Calu3 (cell line): ENCODE measurements around the gene OR2F2. TPM values are rescaled to one million over a fixed set of nuclear protein-coding genes. Genes with fewer than 3 reads are reported as not detected.
A peak's percentile ranks its signal among the peaks of the same experiment; 100 is the strongest.

Experiments used
- BruUV-seq: library from RNA; stranded (reverse); fragments of 400-500 nt; replicated peaks from 2 replicates; lab custom pipeline; 2021; lab: Mats Ljungman, UMichigan
- CTCF ChIA-PET: fragments of 300-600 bp; sonication (Branson Sonifier 250); formaldehyde crosslinking; loops from one replicate; lab custom pipeline; 2022; ENCODE audit warnings: antibody characterized with exemption; lab: Charles Lee
- DNase-seq: peaks from one replicate; pipeline ENCODE4 v3.0.0; 2022
- H3K27ac Mint-ChIP-seq: one replicate; pipeline ENCODE4 v1.8.0; 2022; ENCODE audit warnings: mixed read lengths; ENCODE audit not compliant: unreplicated experiment
- H3K27me3 Mint-ChIP-seq: one replicate; pipeline ENCODE4 v1.8.0; 2022; ENCODE audit warnings: mixed read lengths; ENCODE audit not compliant: unreplicated experiment
- H3K36me3 Mint-ChIP-seq: one replicate; pipeline ENCODE4 v1.8.0; 2022; ENCODE audit warnings: mild to moderate bottlenecking, moderate library complexity, mixed read lengths; ENCODE audit not compliant: insufficient read depth, unreplicated experiment
- H3K4me1 Mint-ChIP-seq: one replicate; pipeline ENCODE4 v1.8.0; 2022; ENCODE audit warnings: mild to moderate bottlenecking, low read depth, mixed read lengths; ENCODE audit not compliant: unreplicated experiment
- H3K4me3 Mint-ChIP-seq: one replicate; pipeline ENCODE4 v1.8.0; 2022; ENCODE audit warnings: mild to moderate bottlenecking, low read depth, moderate library complexity, mixed read lengths; ENCODE audit not compliant: unreplicated experiment
- H3K9me3 Mint-ChIP-seq: one replicate; pipeline ENCODE4 v1.8.0; 2022; ENCODE audit warnings: low read depth, mixed read lengths; ENCODE audit not compliant: unreplicated experiment
- CTCF ChIP-seq: fragments of 200-600 bp; IDR thresholded peaks from one replicate; pipeline ENCODE4 v1.8.0; 2022; ENCODE audit warnings: antibody characterized with exemption; ENCODE audit not compliant: unreplicated experiment
- intact Hi-C: fragments of 100-400 bp; cut with micrococcal nuclease; formaldehyde crosslinking; loops from one replicate; pipeline ENCODE4 v1.10.0; 2022; ENCODE audit not compliant: unreplicated experiment
- total RNA-seq: library from RNA; stranded (reverse); gene quantifications from 2 replicates; pipeline ENCODE4 v1.2.3, GENCODE V29; 2022

OR2F2 gene
- total RNA-seq, 1 experiment from 2014 or later, result not detected

DNA sequence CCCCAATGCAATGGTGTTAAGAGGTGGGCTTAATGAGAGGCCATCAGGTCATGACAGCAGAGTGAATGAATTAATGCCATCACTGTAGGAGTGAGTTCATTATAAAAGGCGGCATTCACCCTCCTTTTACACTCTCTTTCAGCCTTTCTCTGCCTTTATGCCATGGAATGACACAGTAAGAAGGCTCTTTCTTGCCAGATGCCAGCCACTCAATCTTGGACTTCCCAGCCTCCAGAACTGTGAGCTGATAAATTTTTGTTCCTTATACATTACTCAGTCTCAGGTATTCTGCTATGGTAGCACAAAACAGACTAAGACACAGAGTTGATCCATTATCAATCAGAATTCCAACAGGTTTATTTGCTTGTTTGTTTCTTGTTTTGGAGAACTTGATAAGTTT lies 36.2 kb upstream of the OR2F2 start:
- no peak overlapping the region for H3K27ac Mint-ChIP-seq
- no peaks in the 10 kb centered on the region for H3K27me3 Mint-ChIP-seq
- peaks cover 15% of the 10 kb centered on the region for H3K36me3 Mint-ChIP-seq
- intact Hi-C loops, result no loop called here
- H3K9me3 Mint-ChIP-seq, result no peaks in the 10 kb centered on the region
- no peak for DNase-seq
- peaks cover 20% of the 10 kb centered on the region for H3K4me1 Mint-ChIP-seq
- CTCF ChIA-PET, result no interaction called here
- BruUV-seq, result no TSS peak
- H3K4me3 Mint-ChIP-seq, result no peak overlapping the region
- no peak for TF ChIP-seq CTCF

DNA sequence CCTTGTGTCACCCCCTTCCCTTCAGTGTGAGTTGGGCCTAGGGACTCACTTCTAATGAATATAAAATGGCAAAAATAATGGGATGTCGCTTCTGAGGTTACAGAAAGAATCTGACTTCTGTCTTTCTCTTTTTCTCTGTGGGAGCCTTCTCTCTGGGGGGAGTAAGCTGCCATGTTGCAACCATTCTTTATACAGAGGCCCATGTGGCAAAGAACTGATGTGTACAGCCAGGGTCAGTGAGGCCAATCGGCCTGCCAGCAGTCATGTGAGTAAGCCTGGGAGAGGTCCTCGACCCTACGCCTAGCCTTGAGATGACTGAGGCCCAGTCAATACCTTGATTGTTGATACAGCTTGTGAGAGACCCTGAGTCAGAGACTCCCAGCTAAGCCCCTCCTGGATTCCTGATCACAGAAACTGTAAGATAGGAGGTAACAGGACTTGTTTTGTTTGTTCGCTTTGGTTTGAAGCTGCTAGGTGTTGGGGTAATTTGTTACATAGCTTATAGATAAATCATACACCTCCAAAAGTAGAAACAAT lies 34.7 kb upstream of the OR2F2 start:
- peaks cover 15% of the 10 kb centered on the region for H3K36me3 Mint-ChIP-seq
- peaks cover 26% of the 10 kb centered on the region for H3K4me1 Mint-ChIP-seq
- no peak for DNase-seq
- peak overlapping the region; percentile 88 for H3K4me3 Mint-ChIP-seq
- no peak for TF ChIP-seq CTCF
- BruUV-seq, result TSS peak; percentile 23
- H3K9me3 Mint-ChIP-seq, result no peaks in the 10 kb centered on the region
- CTCF ChIA-PET, result interaction anchor here (0.6 to 3.1 kb wide), 2 partner anchors 8 to 248 kb away, joined by 3 to 32 read pairs; no protein-coding TSS in a partner anchor
- peak overlapping the region; percentile 83 for H3K27ac Mint-ChIP-seq
- intact Hi-C loops, result loop anchor here (2.0 to 5.0 kb wide), 3 partner anchors 72 to 227 kb away; no protein-coding TSS in a partner anchor
- no peaks in the 10 kb centered on the region for H3K27me3 Mint-ChIP-seq

GRCh38 chr7:143901332-143901667 lies 33.7 kb upstream of the OR2F2 start:
- intact Hi-C loops, result loop anchor here (2.0 to 5.0 kb wide), 3 partner anchors 71 to 226 kb away; no protein-coding TSS in a partner anchor
- CTCF ChIA-PET, result interaction anchor here (1.4 to 3.1 kb wide), 7 partner anchors 9 to 227 kb away, joined by 3 to 32 read pairs (median 8); no protein-coding TSS in a partner anchor
- no peak for DNase-seq
- TF ChIP-seq CTCF, result no peak
- Mint-ChIP-seq H3K4me1 (peaks cover 33% of the 10 kb centered on the region), H3K4me3 (peak overlapping the region; percentile 88), H3K27me3 (no peaks in the 10 kb centered on the region), H3K27ac (peak overlapping the region; percentile 83), H3K36me3 (peaks cover 15% of the 10 kb centered on the region), H3K9me3 (no peaks in the 10 kb centered on the region)
- no TSS peak for BruUV-seq

DNA sequence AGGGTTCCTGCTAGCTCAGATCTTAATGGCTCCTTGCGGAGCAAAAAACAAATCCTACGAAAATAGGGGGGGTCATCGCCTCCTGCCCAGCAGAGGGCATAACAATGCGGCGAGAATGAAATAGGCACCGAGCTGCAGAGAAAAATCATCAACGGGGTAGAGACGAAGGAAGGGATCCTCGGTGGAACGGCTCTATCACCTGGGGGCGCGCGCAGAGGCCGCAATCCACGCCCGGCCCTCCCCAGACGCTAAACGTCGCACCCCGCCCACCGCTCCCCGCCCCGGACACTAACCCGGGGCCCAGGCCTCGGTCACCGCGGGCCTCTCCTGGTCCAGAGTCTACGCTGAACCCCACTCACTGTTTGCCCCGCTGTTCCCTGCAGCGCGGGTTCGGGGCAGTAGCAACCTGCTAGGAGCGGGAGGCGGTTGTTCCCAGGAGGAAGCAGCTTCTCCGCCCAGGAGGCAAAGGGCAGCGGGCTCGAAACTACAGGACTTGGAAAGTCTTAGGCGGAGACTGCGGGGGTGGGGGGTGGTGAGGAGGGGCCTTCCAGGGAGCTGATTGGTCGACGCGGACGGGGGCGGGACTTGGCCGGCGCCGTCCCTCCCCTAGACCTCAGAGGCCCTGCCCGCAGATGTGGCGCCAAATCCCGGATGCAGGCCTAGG lies 33.2 kb upstream of the OR2F2 start, which contains the start of gene TCAF1:
Gene TCAF1 (minus strand): TSS at position 509 of the 664 bp plus-strand sequence. CDS start 25,568 bp downstream, outside the sequence.
- BruUV-seq, result no TSS peak

More for the DNA sequence above, 33.2 kb upstream of the OR2F2 start, which contains the start of gene TCAF1:
- TF ChIP-seq CTCF, result peak; percentile 28
- intact Hi-C loops, result loop anchor here (2.0 to 5.0 kb wide), 3 partner anchors 71 to 226 kb away; no protein-coding TSS in a partner anchor
- peak within 1 kb of the TSS; percentile 83 for H3K27ac Mint-ChIP-seq
- H3K27me3 Mint-ChIP-seq, result no peaks in the 10 kb centered on the region
- no peaks in the 10 kb centered on the region for H3K9me3 Mint-ChIP-seq
- peak within 1 kb of the TSS; percentile 88 for H3K4me3 Mint-ChIP-seq
- peaks cover 33% of the 10 kb centered on the region for H3K4me1 Mint-ChIP-seq
- peaks cover 15% of the 10 kb centered on the region for H3K36me3 Mint-ChIP-seq
- CTCF ChIA-PET, result interaction anchor here (0.6 to 3.1 kb wide), 10 partner anchors 9 to 276 kb away, joined by 3 to 32 read pairs (median 4); no protein-coding TSS in a partner anchor
- DNase-seq, result peak; percentile 93
